ENCODE data around the gene METRNL.

Gene METRNL

DNA sequence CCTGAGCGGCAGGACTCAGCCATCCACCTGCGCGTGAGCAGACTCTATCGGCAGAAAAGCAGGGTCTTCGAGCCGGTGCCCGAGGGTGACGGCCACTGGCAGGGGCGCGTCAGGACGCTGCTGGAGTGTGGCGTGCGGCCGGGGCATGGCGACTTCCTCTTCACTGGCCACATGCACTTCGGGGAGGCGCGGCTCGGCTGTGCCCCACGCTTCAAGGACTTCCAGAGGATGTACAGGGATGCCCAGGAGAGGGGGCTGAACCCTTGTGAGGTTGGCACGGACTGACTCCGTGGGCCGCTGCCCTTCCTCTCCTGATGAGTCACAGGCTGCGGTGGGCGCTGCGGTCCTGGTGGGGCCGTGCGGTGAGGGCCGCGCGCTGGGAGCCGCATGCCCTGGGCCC, 14.9 kb downstream of the METRNL start:
- TF ChIP-seq, protein P1, sequence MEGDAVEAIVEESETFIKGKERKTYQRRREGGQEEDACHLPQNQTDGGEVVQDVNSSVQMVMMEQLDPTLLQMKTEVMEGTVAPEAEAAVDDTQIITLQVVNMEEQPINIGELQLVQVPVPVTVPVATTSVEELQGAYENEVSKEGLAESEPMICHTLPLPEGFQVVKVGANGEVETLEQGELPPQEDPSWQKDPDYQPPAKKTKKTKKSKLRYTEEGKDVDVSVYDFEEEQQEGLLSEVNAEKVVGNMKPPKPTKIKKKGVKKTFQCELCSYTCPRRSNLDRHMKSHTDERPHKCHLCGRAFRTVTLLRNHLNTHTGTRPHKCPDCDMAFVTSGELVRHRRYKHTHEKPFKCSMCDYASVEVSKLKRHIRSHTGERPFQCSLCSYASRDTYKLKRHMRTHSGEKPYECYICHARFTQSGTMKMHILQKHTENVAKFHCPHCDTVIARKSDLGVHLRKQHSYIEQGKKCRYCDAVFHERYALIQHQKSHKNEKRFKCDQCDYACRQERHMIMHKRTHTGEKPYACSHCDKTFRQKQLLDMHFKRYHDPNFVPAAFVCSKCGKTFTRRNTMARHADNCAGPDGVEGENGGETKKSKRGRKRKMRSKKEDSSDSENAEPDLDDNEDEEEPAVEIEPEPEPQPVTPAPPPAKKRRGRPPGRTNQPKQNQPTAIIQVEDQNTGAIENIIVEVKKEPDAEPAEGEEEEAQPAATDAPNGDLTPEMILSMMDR (IDR thresholded peaks at IDR 0.05; ENCODE audit: extremely low read depth, insufficient read depth, missing control alignments) = no peak
- in situ Hi-C loops (cut with MboI; ENCODE audit: low pct_unique_long_range_greater_than_20kb, low sequenced_read_pairs, unreplicated experiment) = no loop called here
- no peak for DNase-seq (ENCODE audit: low spot score)

DNA sequence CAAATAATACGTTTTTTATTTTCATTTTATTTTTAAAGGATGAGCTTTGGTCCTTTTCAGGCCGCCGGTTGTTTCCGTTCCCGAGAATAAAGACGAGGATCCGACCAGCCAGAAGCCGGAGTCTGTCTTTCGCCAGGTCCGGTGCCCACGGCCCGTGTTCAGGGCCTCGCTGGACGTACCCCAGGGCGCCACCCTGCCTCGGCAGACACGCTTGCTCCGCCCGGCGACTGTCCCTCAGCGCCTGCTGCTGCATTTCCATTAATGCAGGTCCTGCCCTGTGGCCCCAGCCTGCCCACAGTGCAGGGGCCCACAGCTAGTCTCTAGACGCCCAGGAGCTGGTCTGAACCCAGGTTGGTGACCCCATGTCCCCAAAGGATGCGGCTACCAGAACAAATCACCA, 15.6 kb downstream of the METRNL start:
- in situ Hi-C loops (cut with MboI; ENCODE audit: low pct_unique_long_range_greater_than_20kb, low sequenced_read_pairs, unreplicated experiment) = no loop called here
- no peak for DNase-seq (ENCODE audit: low spot score)
- TF ChIP-seq, protein P1 (IDR thresholded peaks at IDR 0.05; ENCODE audit: extremely low read depth, insufficient read depth, missing control alignments) = no peak

DNA sequence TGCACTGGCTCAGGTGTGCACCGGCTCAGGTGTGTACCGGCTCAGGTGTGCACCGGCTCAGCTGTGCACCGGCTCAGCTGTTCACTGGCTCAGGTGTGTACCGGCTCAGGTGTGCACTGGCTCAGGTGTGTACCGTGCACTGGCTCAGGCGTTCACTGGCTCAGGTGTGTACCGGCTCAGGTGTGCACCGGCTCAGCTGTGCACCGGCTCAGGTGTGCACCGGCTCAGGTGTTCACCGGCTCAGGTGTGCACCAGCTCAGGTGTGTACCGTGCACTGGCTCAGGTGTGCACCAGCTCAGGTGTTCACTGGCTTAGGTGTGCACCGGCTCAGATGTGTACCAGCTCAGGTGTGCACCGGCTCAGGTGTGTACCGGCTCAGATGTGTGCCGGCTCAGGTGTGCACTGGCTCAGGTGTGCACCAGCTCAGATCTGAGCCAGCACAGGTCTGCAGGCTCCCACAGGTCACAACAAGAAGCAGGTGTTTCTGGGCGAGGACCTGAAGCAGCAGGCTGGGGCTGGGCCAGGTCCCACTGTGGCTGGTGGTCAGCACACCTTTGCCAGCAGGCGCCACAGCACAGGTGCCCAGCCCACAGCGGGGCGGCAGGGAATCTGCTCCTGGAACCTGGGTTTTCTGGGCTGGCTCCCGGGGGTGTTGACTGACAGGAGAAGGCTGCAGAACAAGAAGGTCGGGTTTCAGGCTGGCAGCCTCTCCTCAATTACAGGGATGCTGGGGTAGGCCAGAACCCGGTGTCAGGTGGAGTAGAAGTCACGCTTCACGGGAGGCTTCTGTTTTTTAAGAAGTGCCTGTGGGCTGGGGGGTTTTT, 17.2 kb downstream of the METRNL start:
- in situ Hi-C loops (cut with MboI; ENCODE audit: low pct_unique_long_range_greater_than_20kb, low sequenced_read_pairs, unreplicated experiment) = no loop called here
- DNase-seq (ENCODE audit: low spot score) = no peak

DNA sequence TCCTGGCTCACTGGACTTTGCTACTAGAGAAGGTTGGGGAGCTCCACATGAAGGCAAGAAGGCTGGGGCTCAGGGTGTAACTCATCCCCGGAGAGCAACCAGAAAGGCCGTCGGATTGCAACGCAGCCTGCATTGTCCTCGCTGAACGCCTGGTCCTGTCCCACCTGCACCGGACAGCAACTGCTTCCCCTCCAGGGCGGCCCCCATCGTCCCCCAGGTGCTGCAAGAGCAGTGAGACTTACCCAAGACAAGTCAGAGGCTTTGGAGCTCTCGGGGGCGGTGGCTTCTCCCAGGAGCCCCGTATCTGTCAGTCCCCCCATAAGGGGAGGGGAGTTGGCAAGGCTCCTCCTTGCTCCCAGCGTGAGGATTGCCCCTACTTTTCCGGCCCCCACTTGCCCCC, 18.4 kb downstream of the METRNL start:
- DNase-seq (ENCODE audit: low spot score) = no peak
- in situ Hi-C loops (cut with MboI; ENCODE audit: low pct_unique_long_range_greater_than_20kb, low sequenced_read_pairs, unreplicated experiment) = no loop called here
- TF ChIP-seq, protein P1 (IDR thresholded peaks at IDR 0.05; ENCODE audit: extremely low read depth, insufficient read depth, missing control alignments) = no peak

More for the DNA sequence above, 17.2 kb downstream of the METRNL start:
- TF ChIP-seq, protein P1 (IDR thresholded peaks at IDR 0.05; ENCODE audit: extremely low read depth, insufficient read depth, missing control alignments) = no peak

DNA sequence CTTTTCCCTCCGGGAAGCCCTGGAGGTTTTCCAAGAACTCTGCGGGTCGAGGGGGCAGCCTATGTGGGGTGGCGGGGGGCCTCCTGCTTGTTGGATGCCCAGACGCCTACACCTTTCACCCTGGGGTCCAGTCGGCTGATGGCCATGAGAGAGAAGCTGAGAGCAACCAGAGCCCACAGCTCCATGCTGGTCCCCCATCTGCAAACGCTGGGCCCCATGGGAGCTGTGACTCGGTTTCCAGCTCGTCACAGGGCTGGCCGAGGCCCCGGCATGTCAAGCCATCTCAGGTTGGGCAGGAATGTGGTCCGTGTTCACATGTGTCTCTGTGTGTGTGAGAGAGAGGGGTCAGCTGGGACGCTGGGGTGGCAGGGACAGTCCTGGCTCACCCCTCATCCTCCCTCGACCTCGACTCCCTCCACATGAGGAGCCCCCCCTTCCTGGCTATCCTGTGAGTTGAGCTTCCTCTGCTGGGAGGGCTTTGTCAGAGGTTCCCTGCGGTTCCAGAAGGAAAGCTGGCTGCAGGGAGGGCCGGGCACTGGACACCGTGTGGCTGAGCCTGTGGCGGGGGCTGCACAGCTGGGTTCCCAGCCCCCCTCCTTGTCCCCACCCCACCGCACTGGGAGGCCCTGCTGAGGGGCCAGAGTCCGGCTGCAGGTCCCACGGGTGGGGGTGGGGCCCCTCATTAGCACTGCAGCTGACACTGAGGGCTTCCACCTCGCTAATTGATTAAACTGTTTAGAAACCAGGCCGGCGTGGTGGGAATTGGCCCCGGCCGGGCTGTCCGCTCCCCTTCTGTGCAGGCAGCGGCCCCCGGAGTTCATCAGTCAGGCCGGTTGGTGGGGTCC, 19.1 kb downstream of the METRNL start:
- in situ Hi-C loops (cut with MboI; ENCODE audit: low pct_unique_long_range_greater_than_20kb, low sequenced_read_pairs, unreplicated experiment) = no loop called here

DNA sequence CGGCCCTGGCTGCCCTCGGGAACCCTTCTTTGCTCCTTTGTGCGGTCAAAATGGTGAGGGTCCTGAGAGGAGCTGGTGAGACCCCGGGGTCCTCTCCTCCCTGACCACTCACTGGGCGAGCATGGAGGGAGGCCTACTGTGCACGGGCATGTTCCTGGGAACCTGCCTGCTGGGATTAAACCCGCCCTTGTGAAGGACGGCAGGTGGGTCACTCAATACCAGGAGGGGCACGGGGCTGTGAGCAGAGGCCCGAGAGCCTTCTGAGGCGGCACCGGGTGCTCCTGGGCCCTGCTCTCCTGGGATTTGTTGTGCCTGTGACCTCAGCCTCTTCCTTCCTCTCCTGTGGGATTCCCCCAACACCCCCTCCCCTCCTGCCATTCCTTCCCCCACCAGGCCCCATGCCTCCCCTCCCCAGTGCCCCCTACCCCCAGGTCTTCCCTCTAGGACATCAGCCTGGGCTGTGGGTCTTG, 19.7 kb downstream of the METRNL start:
- in situ Hi-C loops (cut with MboI; ENCODE audit: low pct_unique_long_range_greater_than_20kb, low sequenced_read_pairs, unreplicated experiment) = no loop called here
- DNase-seq (ENCODE audit: low spot score) = no peak
- TF ChIP-seq, protein P1 (IDR thresholded peaks at IDR 0.05; ENCODE audit: extremely low read depth, insufficient read depth, missing control alignments) = no peak

More for the DNA sequence above, 19.1 kb downstream of the METRNL start:
- DNase-seq (ENCODE audit: low spot score) = no peak
- TF ChIP-seq, protein P1 (IDR thresholded peaks at IDR 0.05; ENCODE audit: extremely low read depth, insufficient read depth, missing control alignments) = no peak
